Fibroblast of peridontal ligament (primary cell): Measurements from ENCODE around the gene LRRC36.
"Not testable (repeated sequence)": the region's sequence is repeated elsewhere in the genome, so short reads cannot be mapped to it uniquely, and the experiment has no call there.

Experiments
- DNase-seq: peaks from one replicate; pipeline ENCODE4 v3.0.0-alpha.2; 2010; ENCODE audit errors: extremely low read depth

Gene LRRC36

GRCh38 chr16:67342616-67343015, 16.0 kb downstream of the LRRC36 start:
- no peak for DNase-seq

- no peak for DNase-seq
These were observed 18.8 kb downstream of the LRRC36 start for GRCh38 chr16:67345401-67345800.

- DNase-seq: no peak
These were observed 19.7 kb downstream of the LRRC36 start for GRCh38 chr16:67346341-67346740.

GRCh38 chr16:67349172-67349571, 22.6 kb downstream of the LRRC36 start:
- DNase-seq: peak; percentile 48

GRCh38 chr16:67350324-67350723, 23.7 kb downstream of the LRRC36 start:
- DNase-seq: no peak

- not testable (repeated sequence) for DNase-seq
These were observed 25.8 kb downstream of the LRRC36 start for GRCh38 chr16:67352463-67352862.

GRCh38 chr16:67356396-67356795, 29.8 kb downstream of the LRRC36 start:
- no peak for DNase-seq

- no peak for DNase-seq
These were observed 30.9 kb downstream of the LRRC36 start for GRCh38 chr16:67357561-67357960.

- not testable (repeated sequence) for DNase-seq
These were observed 33.1 kb downstream of the LRRC36 start for GRCh38 chr16:67359540-67360269.

GRCh38 chr16:67361038-67361437, 34.4 kb downstream of the LRRC36 start:
- no peak for DNase-seq

GRCh38 chr16:67364600-67365235, 38.1 kb downstream of the LRRC36 start:
- no peak for DNase-seq

GRCh38 chr16:67370661-67371060, 44.0 kb downstream of the LRRC36 start:
- DNase-seq: no peak

- peak; percentile 68 for DNase-seq
These were observed 46.0 kb downstream of the LRRC36 start for GRCh38 chr16:67372664-67373063.

GRCh38 chr16:67376012-67376411, 49.4 kb downstream of the LRRC36 start:
- DNase-seq: not testable (repeated sequence)

- peak; percentile 28 for DNase-seq
These were observed 52.0 kb downstream of the LRRC36 start for GRCh38 chr16:67378642-67379041.

- DNase-seq: no peak
These were observed 56.7 kb downstream of the LRRC36 start for GRCh38 chr16:67383284-67383683.

GRCh38 chr16:67384778-67385510, 58.3 kb downstream of the LRRC36 start:
- DNase-seq: peak; percentile 54

GRCh38 chr16:67386861-67387455, 60.3 kb downstream of the LRRC36 start:
- DNase-seq: no peak

GRCh38 chr16:67387479-67388079, 61.0 kb downstream of the LRRC36 start:
- DNase-seq: no peak

GRCh38 chr16:67388191-67388590, 61.6 kb downstream of the LRRC36 start:
- no peak for DNase-seq

GRCh38 chr16:67388591-67388990, 62.0 kb downstream of the LRRC36 start:
- no peak for DNase-seq
